SK-N-SH treated with all-trans-retinoic acid at 6 μM for 48 hours (cell line): ENCODE measurements around the gene TTR.

Experiments
- CREB5 ChIP-seq: fragments of 250-450 bp; sonication (Bioruptor Pico); IDR thresholded peaks from 2 replicates; pipeline ENCODE4 v1.5.1; 2020; ENCODE audit warnings: low read depth, mild to moderate bottlenecking, moderate library complexity
- CSDC2 ChIP-seq: fragments of 250-450 bp; sonication (Bioruptor Pico); IDR thresholded peaks from 2 replicates; pipeline ENCODE4 v1.5.0; 2020; ENCODE audit warnings: mild to moderate bottlenecking, moderate library complexity
- GLIS3 ChIP-seq: fragments of 250-450 bp; sonication (Bioruptor Pico); IDR thresholded peaks from 2 replicates; pipeline ENCODE4 v1.5.0; 2020; ENCODE audit warnings: mild to moderate bottlenecking, moderate library complexity
- ISL1 ChIP-seq: fragments of 250-450 bp; sonication (Bioruptor Pico); IDR thresholded peaks from 2 replicates; pipeline ENCODE4 v2.1.2; 2022; ENCODE audit warnings: mild to moderate bottlenecking, moderate library complexity
- PATZ1 ChIP-seq: fragments of 250-450 bp; sonication (Bioruptor Pico); IDR thresholded peaks from 2 replicates; pipeline ENCODE4 v1.8.0; 2020; ENCODE audit warnings: mild to moderate bottlenecking, moderate library complexity, borderline replicate concordance
- PPARA ChIP-seq: fragments of 250-450 bp; sonication (Bioruptor Pico); IDR thresholded peaks from 2 replicates; pipeline ENCODE4 v1.5.0; 2020; ENCODE audit warnings: mild to moderate bottlenecking, borderline replicate concordance
- RARB ChIP-seq: fragments of 250-450 bp; sonication (Bioruptor Pico); IDR thresholded peaks from 2 replicates; pipeline ENCODE4 v1.8.0; 2021; ENCODE audit warnings: mild to moderate bottlenecking, moderate library complexity
- ZFP3 ChIP-seq: fragments of 250-450 bp; sonication (Bioruptor Pico); IDR thresholded peaks from 2 replicates; pipeline ENCODE4 v1.5.0; 2020; ENCODE audit warnings: mild to moderate bottlenecking, moderate library complexity
- ZNF8 ChIP-seq: fragments of 450-650 bp; formaldehyde crosslinking; IDR thresholded peaks from 2 replicates; pipeline ENCODE4 v1.5.0; 2020; ENCODE audit warnings: mild to moderate bottlenecking, moderate library complexity

GRCh38 chr18:31603315-31603714 is 11.6 kb downstream of the TTR start:
- TF ChIP-seq CREB5 (CRISPR knock-in tag) (no peak), CSDC2 (CRISPR knock-in tag) (no peak), ZNF8 (CRISPR knock-in tag) (no peak), ISL1 (CRISPR knock-in tag) (no peak), ZFP3 (CRISPR knock-in tag) (no peak), RARB (CRISPR knock-in tag) (no peak), GLIS3 (CRISPR knock-in tag) (no peak), PPARA (no peak), PATZ1 (CRISPR knock-in tag) (no peak)
